Ovary (tissue), 9 donors: Measurements from ENCODE around the gene C12orf57. TPM values are rescaled to one million over a fixed set of nuclear protein-coding genes. Genes with fewer than 3 reads are reported as not detected.
A peak's percentile ranks its signal among the peaks of the same experiment; 100 is the strongest.

ENCODE experiments used
- DNase-seq, 5 donors: peaks; one replicate each; pipeline ENCODE4 v3.0.0-alpha.2; 2019 to 2020
- H3K27ac ChIP-seq, 2 donors: fragments of 200-600 bp; one replicate each; pipeline versions ENCODE4 v1.5.1 to v1.8.0; 2019 to 2022
- H3K27me3 ChIP-seq: fragments of 200-600 bp; one replicate; pipeline ENCODE4 v1.8.0; 2022
- H3K36me3 ChIP-seq: fragments of 200-600 bp; sonication (generic); one replicate; pipeline ENCODE4 v1.5.1; 2019
- H3K4me1 ChIP-seq: one replicate; pipeline ENCODE4 v1.8.1; 2013; ENCODE audit warnings: mild to moderate bottlenecking, moderate library complexity; ENCODE audit not compliant: insufficient read depth
- H3K4me3 ChIP-seq: fragments of 200-600 bp; sonication (generic); one replicate; pipeline ENCODE4 v1.5.1; 2017
- H3K9me3 ChIP-seq, 2 donors: fragments of 200-600 bp in 1 of 2; sonication (generic) in 1 of 2; one replicate each; pipeline versions ENCODE4 v1.5.1 to v1.8.1; 2013 to 2019; ENCODE audit warnings: mild to moderate bottlenecking in 1 of 2, moderate library complexity in 1 of 2
- EP300 ChIP-seq: sonication (generic); formaldehyde crosslinking; IDR thresholded peaks from one replicate; pipeline ENCODE4 v1.6.1; 2017; ENCODE audit warnings: antibody characterized with exemption
- POLR2A ChIP-seq: fragments of 450-650 bp; IDR thresholded peaks from one replicate; pipeline ENCODE4 v1.6.1; 2017; ENCODE audit warnings: antibody characterized with exemption, mild to moderate bottlenecking, moderate library complexity
- WGBS, 3 donors: extraction: QIAGEN DNeasy Blood & Tissue Kit in 1 of 3; methylation state at CpG; one replicate each; pipeline versions ENCODE4 v1.1.5 to v1.1.7; 2013 to 2017; 5-methylcytosine and 5-hydroxymethylcytosine counted together
- intact Hi-C, 4 donors: fragments of 100-400 bp; cut with DNase I; formaldehyde crosslinking; loops; one replicate each; pipeline versions ENCODE4 v1.11.0 to v1.15.1; 2022 to 2023
- polyA plus RNA-seq, 2 donors: library from polyadenylated mRNA; stranded (reverse); fragments of 200-250 nt in 1 of 2; fragments of 350-450 nt in 1 of 2; fragmentation: Illumina TruSeq in 1 of 2; extraction: RNeasy Lipid Tissue Mini Kit (QIAGEN cat#74804) in 1 of 2; gene quantifications; one replicate each; pipeline ENCODE4 v1.2.3, GENCODE V29; 2013 to 2014
- total RNA-seq, 7 donors: library from RNA; depleted of rRNA in 2 of 7; stranded (reverse); fragments of >200 nt in 2 of 7; fragmentation: NEBNext Ultra II Directional in 3 of 7; extraction: Animal tissue kit (Norgen Biotek cat#: 25700) in 3 of 7; gene quantifications; one replicate each; pipeline versions ENCODE4 v1.1.0 to v1.2.4, GENCODE V29; 2016 to 2023
- TF ChIP-seq, protein P1 (sequence below), 3 donors: fragments of 450-650 bp in 2 of 3; fragments of 200-600 bp in 1 of 3; IDR thresholded peaks; one replicate each; pipeline versions ENCODE4 v1.5.1 to v1.8.0; 2016 to 2022; ENCODE audit warnings: antibody characterized with exemption in 3 of 3, mild to moderate bottlenecking in 1 of 3
- donor health status: DM: no; HTN: no; CAD: no; lungs with moderate emphysema.
- donor health status: DM: no; HTN: no; CAD: no.
- donor health status: Bipolar disorder and iron deficiency.
- donor health status: DM: yes; HTN: yes; CAD: no.
- donor health status: DM: no; HTN: no; CAD: no.
- donor health status: DM: yes; HTN: yes; CAD: no.

The C12orf57 gene
- total and polyA plus RNA-seq, 9 donors, result 40.3 to 1,838 (median 633) TPM

DNA sequence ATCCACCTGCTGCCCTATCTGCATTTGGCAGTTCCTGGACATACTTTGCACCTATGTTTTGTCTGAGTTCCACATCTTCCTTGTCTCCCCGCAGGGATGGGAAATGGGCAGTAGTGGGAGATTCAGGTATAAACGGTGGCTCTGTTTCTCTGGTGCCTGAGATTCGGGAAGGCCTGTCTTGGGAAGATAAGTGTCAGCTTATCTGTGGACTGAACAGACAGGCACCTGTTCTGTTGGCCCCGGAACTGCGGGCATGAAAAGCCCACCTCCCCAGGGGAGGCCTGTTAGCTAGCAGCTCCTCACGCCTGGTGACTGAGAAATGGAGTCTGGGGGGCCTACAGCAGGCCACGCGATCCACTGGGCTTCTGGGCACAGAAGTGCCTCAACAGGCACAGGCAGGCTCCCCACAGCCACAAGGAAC, 20.8 kb downstream of the C12orf57 start:
- intact Hi-C loops, result loop anchor here (2.0 to 10.0 kb wide), 4 partner anchors 20 to 100 kb away; partner anchors contain the start of genes TPI1 (in 4 of the 4) and C12orf57 (in 1 of the 4)
- Histone ChIP-seq H3K9me3 (no peaks in the 10 kb centered on the region), H3K4me3 (no peak overlapping the region), H3K4me1 (peaks cover 12% of the 10 kb centered on the region), H3K27me3 (no peaks in the 10 kb centered on the region), H3K36me3 (no peaks in the 10 kb centered on the region), H3K27ac (peak overlapping the region; percentile 57 to 67)
- TF ChIP-seq, protein P1, sequence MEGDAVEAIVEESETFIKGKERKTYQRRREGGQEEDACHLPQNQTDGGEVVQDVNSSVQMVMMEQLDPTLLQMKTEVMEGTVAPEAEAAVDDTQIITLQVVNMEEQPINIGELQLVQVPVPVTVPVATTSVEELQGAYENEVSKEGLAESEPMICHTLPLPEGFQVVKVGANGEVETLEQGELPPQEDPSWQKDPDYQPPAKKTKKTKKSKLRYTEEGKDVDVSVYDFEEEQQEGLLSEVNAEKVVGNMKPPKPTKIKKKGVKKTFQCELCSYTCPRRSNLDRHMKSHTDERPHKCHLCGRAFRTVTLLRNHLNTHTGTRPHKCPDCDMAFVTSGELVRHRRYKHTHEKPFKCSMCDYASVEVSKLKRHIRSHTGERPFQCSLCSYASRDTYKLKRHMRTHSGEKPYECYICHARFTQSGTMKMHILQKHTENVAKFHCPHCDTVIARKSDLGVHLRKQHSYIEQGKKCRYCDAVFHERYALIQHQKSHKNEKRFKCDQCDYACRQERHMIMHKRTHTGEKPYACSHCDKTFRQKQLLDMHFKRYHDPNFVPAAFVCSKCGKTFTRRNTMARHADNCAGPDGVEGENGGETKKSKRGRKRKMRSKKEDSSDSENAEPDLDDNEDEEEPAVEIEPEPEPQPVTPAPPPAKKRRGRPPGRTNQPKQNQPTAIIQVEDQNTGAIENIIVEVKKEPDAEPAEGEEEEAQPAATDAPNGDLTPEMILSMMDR (IDR thresholded peaks at IDR 0.05), result no peak
- no peak for TF ChIP-seq POLR2A
- TF ChIP-seq EP300, result no peak
- 63 to 73% (median 66%) methylated on average over 8 of the region's 8 CpGs for WGBS, 3 donors
- DNase-seq, result peak in 1 of 5 donors; percentile 45

DNA sequence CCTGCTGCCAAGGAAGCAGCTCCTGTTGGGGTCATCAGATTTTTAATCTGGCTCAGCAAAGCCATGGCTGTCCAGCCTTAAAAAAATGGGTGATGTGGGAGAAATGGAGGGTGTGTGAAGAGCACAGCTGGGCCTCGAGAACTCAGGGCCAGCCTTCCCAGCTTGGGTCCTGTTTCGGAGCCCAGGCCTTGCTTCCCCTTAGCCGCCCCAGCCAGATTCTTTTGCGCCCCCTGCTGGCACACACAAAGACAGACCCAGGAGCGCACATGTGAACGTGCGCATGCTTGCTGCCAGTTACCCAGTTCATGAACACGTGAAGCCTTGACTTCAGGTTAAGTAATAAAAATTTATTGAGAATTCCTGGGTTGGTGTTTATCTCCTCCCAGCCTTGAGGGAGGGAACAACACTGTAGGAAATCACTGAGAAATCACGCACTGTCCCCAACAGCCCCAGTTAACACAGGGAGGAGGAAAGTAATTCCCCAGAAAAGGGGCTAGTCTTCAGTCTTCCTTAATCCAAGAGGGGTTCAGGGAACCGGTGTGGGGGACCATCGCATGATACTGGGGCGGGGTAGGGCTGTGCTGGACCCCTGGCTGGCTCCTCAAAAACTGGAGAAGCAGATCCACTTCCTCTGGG, 21.3 kb downstream of the C12orf57 start:
- Histone ChIP-seq H3K36me3 (no peaks in the 10 kb centered on the region), H3K4me3 (no peak overlapping the region), H3K4me1 (peaks cover 12% of the 10 kb centered on the region), H3K27ac (peak overlapping the region; percentile 57 to 67), H3K9me3 (no peaks in the 10 kb centered on the region), H3K27me3 (no peaks in the 10 kb centered on the region)
- TF ChIP-seq, protein P1 (IDR thresholded peaks at IDR 0.05), result peak; percentile 85 to 90 (median 87)
- no peak for TF ChIP-seq EP300
- intact Hi-C loops, result loop anchor here (2.0 to 10.0 kb wide), 4 partner anchors 20 to 100 kb away; partner anchors contain the start of genes TPI1 (in 4 of the 4) and C12orf57 (in 1 of the 4)
- DNase-seq, result peak; percentile 86 to 90 (median 90)
- WGBS, 3 donors, result 12 to 18% (median 16%) methylated on average over 12 of the region's 12 CpGs

DNA sequence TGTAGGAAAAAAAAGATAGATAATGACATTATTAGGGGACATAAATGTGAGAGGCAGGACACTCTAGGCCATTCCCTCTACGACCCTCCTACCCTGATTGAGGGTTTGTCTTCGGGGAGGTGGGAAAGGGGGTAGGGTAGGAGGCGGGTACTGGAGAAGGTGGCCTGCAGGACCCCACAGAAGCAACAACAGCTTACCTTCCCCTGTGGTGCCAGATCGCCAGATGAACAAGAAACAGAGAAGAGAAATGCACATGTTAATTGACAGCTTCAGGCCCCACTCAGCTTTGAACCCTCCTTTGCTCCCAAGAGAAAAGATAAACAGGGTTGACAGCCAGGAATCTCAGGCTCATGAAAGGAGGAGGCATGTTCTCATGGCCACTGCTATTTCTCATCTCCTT, 21.9 kb downstream of the C12orf57 start:
- TF ChIP-seq EP300 (no peak), POLR2A (no peak)
- TF ChIP-seq, protein P1 (IDR thresholded peaks at IDR 0.05), result no peak
- Histone ChIP-seq H3K27ac (peak overlapping the region in 1 of 2 donors; percentile 30), H3K4me3 (no peak overlapping the region), H3K36me3 (no peaks in the 10 kb centered on the region), H3K9me3 (no peaks in the 10 kb centered on the region), H3K27me3 (no peaks in the 10 kb centered on the region), H3K4me1 (peaks cover 12% of the 10 kb centered on the region)
- intact Hi-C loops, result loop anchor here (2.0 to 10.0 kb wide), 4 partner anchors 21 to 101 kb away; partner anchors contain the start of genes TPI1 (in 4 of the 4) and C12orf57 (in 1 of the 4)
- WGBS, 3 donors, result 70 to 80% (median 75%) methylated on average over 4 of the region's 4 CpGs
- peak in 1 of 5 donors; percentile 18 for DNase-seq

DNA sequence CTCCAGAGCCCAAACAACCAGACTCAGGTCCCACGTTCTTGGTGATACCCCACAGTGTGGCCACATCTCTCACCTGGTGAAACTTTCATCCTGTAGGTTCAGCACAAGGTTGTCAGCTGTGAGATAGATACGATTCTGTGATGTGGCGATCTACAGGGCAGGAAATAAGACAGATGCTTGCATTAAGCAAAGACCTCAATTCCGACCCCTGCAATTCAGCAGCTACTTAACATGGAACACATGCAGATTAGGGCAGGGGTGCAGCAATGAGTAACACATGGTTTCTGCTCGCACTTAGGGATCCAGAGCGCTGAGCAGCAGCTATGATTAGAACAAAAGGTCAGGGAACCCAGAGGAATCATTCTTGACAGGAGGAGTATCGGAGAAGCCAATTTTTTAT, 22.5 kb downstream of the C12orf57 start:
- no peaks in the 10 kb centered on the region for H3K27me3 ChIP-seq
- H3K27ac ChIP-seq, result no peak overlapping the region
- peak in 1 of 5 donors; percentile 3 for DNase-seq
- peaks cover 9% of the 10 kb centered on the region for H3K4me1 ChIP-seq
- H3K9me3 ChIP-seq, result no peaks in the 10 kb centered on the region
- TF ChIP-seq, protein P1 (IDR thresholded peaks at IDR 0.05), result no peak
- TF ChIP-seq POLR2A, result no peak
- no peak for TF ChIP-seq EP300
- H3K36me3 ChIP-seq, result no peaks in the 10 kb centered on the region
- 80 to 83% (median 82%) methylated on average over 7 of the region's 7 CpGs for WGBS, 3 donors
- H3K4me3 ChIP-seq, result no peak overlapping the region
- intact Hi-C loops, result loop anchor here (5.0 to 10.0 kb wide), 2 partner anchors 99 to 102 kb away; partner anchors contain the start of gene TPI1 (in 4 of the 4)
